Hematopoietic multipotent progenitor cell treated with erythropoietin and hydrocortisone succinate and interleukin-3 and kit ligand, for 6 days (in vitro differentiated cells): ENCODE data around the gene CIAO3.

Source experiments
- DNase-seq: peaks from one replicate; pipeline ENCODE4 v3.0.0-alpha.2; 2015

The CIAO3 gene

DNA sequence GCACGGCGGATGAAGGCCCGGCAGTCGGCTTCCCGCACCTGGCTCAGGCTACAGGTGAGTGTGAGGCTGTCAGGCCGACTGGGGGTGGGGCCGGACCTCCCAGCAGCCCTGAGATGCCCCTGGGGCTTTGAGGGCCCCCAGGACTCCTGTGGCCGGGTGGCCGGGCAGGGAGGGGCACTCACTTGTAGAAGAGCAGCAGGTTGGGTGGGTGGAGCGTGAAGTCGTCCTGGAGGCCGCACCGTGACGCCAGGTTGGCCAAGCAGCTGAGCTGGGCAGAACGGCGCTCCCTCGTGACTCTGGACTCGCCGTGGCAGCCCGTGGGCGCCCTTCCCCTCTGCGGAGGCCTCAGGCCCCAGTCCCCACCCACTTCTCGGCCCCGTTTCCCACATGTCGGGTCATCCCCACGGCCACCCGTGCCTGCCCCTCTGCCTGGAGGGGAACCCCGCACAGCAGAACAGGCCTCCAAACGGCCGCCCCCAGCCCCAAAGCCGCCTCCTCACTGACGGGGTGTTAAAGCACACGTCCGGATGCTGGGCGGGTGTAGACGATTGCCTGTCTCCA lies 34.5 kb upstream of the CIAO3 start:
- no peak for DNase-seq

DNA sequence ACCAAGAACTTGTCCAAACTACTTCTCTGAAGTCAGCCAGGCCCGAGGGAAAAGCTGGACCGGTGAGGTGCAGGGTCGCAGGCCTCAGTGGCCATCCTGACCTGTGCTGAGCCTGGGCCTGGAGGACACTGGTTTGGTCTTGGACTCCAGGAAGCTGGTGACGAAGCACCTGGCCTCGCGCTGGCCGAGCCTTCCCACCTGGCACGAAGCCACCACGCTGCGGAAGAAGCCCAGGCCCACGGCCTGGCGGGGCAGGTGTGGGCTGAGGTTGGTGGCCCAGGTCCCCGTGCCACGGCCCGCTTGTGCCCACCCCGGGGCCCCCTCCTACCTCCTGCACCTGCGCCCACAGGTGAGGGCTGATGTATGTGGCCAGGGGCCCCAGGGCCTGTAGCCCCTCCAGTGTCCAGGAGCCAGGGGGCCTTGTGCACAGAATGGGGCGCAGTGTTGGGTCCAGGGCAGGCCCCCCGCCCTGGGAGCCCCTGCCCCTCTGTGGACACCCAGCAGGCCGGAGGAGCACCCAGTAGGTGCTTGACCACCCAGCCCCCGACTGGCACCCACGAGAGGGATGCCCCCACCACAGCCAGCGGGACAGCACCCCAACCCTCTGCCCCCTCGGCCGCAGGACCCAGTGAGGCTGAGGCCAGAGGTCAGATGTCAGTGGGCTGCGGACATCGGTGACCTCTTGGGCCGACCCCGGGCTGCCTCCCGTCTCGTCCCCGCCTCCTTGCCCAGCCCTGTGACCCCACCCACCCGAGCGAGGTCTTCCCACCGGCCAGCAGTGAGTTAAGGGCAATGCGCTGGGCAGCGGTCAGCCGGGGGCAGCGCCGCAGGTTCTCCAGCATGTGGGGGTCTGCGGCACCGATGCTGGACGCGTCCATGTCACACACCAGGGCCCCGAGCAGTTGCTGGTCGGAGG lies 33.5 kb upstream of the CIAO3 start:
- DNase-seq: no peak

DNA sequence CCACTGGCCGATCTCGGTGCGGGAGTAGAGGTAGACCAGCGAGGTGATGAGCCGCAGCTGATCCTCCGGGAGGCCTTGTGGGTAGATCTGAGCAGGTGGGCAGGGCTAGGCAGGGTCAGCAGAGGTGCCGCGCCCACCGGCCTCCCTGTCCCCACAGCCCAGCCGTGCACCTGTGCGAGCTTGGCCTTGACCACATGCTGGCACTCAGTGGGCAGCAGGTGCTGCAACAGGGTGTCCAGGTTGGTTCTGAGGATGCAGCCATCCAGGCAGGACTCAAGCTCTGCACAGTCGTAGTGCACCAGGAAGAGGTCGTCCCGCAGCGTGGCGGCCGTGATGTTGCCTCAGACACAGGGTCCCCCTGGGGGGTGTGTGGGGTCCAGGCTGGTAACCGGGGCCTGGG lies 32.2 kb upstream of the CIAO3 start:
- no peak for DNase-seq

DNA sequence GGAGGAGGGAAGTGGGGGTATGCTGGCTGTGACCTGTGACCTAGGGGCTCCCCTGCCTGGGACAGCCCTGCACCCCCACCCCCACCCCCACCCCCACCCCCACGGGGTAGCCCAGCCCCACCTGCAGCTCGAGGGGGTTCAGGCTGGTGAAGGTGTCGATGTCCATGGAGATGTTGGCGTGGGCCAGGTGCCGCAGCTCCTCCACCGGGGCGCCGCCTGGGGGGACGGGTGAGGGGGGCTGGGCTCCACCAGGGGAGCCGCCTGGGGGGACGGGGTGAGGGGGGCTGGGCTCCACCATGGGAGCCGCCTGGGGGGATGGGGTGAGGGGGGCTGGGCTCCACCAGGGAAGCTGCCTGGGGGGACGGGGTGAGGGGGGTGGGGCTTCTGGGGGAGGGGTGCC lies 29.6 kb upstream of the CIAO3 start:
- no peak for DNase-seq

DNA sequence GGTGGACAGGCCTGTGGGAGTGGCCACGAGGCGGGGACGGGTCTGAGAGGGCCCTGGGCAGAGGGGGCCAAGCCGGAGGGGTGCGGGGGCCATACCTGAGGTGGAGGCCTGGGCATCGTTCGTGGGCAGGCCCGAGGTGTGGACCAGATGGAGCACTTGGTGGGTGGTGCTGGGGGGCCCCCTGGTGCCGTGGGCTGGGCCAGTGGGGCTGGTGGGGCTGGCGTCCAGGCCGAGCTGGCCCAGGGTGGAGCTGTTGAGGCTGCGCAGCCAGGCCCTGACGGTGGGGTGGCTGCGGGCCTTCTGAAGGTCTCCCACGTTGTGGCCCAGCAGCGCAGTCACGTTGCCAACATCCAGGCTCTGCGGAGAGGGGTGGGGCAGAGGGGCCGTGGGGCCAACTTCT lies 29.1 kb upstream of the CIAO3 start:
- DNase-seq: no peak

DNA sequence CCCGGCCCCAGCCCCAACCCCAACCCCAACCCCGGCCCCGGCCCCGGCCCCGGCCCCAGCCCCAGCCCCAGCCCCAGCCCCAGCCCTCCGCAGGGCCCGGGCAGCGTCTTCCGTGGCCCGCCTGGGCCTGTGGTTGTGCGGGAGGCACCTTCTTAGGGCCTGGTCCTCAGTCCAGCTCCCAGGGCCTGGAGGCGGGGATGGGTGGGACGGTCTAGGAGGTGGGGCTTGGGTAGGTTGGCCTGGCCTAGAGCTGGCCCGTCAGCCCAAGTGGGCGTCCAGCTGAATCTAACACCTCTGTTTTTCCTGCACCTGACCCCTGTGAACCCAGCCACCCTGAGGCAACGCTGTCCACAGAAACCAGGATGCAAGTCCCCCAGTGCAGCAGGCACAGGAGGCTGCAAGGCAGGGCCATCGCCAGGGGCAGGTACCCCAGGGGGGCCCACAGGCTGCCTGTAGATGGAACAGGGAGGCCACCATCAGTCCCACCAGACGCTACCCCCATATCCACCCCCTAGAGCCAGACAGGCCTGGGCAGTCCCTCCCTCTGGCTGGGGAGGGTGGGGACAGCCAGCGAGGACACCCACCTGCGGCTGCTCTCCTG lies 28.5 kb upstream of the CIAO3 start:
- DNase-seq: no peak

DNA sequence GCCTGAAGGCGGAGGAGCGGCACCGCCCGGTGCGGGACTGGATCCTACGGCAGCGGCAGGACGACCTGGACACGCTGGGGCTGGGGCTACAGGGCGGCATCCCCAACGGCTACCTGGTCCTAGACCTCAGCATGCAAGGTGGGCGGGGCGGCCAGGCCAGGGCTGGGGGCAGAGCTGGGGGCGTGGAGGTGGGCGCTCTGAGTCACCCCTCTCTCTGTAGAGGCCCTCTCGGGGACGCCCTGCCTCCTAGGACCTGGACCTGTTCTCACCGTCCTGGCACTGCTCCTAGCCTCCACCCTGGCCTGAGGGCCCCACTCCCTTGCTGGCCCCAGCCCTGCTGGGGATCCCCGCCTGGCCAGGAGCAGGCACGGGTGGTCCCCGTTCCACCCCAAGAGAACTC lies 27.6 kb upstream of the CIAO3 start:
- DNase-seq: no peak

DNA sequence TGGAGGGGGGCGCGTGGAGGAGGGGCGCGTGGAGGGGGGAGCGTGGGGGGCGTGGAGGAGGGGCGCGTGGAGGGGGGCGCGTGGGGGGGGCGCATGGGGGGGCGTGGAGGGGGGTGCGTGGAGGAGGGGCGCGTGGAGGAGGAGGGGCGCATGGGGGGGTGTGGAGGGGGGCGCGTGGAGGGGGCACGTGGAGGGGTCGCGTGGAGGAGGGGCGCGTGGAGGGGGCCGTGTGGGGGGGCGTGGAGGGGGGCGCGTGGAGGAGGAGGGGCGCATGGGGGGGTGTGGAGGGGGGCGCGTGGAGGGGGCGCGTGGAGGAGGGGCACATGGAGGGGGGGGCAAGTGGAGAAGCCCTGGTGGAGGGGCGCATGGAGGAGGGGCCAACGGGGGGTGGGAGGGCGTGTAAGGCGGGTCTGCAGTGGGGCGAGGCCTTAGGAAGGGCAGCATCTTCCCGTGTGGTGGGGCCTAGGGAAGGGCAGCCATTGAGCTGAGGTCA lies 27.0 kb upstream of the CIAO3 start:
- no peak for DNase-seq

DNA sequence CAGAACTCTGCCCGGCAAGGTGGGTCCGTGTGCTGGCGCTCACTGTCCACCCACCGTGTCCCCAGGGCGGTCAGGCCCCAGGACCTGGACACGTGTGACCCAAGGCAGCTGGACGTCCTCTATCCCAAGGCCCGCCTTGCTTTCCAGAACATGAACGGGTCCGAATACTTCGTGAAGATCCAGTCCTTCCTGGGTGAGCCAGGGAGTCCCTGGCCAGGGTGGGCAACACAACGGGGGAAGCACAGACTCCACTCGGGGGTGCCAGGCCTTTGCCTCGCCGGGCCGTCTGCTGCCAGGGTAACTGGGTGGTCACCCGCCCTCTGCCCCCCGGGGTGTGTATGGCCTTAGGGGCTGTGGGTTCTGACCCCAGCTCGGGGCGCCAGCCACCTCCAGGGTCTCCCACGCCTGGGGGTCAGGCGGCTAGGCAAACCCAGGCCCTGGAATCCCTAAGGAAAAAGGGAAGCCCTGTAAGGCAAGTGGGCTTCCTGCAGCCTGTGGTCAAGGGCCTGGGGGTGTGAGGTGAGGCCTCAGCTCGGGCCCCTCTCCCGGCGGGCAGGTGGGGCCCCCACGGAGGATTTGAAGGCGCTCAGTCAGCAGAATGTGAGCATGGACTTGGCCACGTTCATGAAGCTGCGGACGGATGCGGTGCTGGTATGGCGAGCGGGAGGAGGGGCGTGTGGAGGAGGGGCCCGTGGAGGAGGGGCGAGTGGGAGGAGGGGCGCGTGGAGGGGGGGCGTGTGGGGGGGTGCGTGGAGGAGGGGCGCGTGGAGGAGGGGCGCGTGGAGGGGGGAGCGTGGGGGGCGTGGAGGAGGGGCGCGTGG lies 26.2 kb upstream of the CIAO3 start:
- DNase-seq: no peak

DNA sequence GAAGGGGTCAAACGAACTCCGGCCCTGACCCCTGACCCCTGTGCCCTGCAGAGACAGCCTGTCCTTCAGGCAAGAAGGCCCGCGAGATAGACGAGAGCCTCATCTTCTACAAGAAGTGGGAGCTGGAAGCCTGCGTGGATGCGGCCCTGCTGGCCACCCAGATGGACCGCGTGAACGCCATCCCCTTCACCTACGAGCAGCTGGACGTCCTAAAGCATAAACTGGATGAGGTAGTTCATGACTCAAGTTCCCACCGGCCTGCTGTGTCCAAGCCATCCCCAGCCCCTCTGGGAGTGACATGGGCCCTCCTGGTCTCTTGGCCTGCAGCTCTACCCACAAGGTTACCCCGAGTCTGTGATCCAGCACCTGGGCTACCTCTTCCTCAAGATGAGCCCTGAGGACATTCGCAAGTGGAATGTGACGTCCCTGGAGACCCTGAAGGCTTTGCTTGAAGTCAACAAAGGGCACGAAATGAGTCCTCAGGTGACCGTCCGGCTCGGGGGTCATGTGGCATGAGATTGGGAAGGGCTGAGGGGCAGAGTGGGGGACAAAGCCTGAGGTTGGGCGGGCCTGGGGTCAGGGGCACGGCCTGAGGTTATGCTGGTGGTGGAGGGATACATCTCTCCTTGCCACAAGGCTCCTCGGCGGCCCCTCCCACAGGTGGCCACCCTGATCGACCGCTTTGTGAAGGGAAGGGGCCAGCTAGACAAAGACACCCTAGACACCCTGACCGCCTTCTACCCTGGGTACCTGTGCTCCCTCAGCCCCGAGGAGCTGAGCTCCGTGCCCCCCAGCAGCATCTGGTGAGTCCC lies 25.4 kb upstream of the CIAO3 start:
- DNase-seq: no peak

DNA sequence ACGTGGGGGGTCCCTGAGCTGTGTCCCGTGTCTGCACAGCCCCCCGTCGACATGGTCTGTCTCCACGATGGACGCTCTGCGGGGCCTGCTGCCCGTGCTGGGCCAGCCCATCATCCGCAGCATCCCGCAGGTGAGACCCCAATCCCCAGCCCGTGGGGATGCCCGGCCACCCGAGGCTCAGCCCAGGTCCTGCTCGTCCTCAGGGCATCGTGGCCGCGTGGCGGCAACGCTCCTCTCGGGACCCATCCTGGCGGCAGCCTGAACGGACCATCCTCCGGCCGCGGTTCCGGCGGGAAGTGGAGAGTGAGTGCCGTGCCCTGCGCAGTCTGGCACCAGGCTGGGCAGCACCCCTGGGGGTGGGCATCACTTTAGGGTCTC lies 24.7 kb upstream of the CIAO3 start:
- no peak for DNase-seq

DNA sequence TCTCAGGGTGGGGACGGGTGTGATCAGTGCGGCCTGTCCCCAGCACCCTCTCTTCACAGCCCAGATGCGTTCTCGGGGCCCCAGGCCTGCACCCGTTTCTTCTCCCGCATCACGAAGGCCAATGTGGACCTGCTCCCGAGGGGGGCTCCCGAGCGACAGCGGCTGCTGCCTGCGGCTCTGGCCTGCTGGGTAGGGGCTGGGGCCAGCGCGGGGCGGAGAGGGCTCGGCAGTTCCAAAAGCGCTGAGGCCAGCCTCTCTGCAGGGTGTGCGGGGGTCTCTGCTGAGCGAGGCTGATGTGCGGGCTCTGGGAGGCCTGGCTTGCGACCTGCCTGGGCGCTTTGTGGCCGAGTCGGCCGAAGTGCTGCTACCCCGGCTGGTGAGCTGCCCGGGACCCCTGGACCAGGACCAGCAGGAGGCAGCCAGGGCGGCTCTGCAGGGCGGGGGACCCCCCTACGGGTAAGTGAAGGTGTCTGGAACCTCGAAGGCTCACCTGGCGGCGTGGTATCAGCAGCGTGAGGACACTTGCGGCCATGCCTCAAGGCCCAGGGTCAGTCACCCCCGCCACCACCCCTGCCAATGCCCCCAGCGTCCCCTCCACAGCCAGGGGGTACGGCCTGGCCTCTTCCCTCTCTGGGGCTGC lies 24.2 kb upstream of the CIAO3 start:
- DNase-seq: no peak

DNA sequence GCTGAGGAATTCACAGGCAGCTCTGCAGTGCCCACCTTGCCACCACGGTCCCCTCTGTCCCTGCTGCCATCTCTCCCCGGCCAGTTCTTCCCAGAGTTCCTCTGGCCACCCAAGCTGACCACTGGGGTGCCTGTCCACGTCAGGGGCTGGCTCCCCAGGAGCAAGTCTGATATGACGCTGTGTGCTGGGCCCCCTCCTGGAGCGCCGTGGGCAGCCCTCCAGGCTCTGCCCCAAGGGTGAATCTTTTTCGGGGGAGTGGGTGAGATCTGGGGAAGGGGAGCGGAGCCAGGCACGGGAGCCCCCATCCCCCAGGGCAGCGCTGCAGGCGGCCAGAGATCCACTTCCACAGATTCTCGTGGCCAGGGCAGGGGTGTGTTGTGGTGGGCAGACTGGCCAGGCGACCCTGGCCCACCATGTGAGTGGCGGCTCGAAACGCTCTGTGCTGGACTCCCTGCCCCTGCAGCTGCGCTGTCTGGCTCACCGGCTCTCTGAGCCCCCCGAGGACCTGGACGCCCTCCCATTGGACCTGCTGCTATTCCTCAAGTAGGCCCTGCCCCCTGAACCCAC lies 23.5 kb upstream of the CIAO3 start:
- DNase-seq: no peak

DNA sequence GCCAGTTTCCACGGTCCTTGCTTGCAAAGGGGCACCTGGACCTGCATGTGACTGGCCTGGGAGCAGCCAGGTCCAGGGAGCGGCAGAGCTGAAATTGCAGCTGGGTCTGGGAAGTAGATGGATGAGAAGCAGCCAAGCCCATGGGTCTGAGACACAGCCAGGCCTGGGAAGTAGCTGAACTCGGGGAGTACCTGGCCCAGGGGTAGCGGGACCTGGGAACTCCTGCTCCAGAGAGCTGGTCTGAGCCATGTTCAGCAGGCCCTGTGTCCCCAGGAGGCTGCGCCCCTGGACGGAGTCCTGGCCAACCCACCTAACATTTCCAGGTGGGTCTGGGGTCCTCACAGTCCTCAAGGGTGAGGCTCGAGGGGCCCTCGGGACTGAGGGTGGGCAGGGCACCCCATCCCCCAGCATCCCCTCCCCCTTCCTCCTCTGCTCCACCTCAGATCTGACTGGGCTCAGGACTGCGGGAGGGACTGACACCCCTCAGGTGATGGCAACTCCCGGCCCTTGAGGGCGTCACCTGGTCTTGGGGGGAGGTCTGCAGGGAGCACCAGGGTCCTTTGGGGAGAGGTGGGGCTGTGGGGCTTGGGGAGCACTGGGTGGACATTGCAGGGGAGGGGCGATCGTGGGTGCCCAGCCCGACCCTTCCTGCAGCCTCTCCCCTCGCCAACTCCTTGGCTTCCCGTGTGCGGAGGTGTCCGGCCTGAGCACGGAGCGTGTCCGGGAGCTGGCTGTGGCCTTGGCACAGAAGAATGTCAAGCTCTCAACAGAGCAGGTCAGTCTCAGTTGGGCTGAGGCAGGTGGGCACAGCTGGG lies 22.8 kb upstream of the CIAO3 start:
- no peak for DNase-seq

DNA sequence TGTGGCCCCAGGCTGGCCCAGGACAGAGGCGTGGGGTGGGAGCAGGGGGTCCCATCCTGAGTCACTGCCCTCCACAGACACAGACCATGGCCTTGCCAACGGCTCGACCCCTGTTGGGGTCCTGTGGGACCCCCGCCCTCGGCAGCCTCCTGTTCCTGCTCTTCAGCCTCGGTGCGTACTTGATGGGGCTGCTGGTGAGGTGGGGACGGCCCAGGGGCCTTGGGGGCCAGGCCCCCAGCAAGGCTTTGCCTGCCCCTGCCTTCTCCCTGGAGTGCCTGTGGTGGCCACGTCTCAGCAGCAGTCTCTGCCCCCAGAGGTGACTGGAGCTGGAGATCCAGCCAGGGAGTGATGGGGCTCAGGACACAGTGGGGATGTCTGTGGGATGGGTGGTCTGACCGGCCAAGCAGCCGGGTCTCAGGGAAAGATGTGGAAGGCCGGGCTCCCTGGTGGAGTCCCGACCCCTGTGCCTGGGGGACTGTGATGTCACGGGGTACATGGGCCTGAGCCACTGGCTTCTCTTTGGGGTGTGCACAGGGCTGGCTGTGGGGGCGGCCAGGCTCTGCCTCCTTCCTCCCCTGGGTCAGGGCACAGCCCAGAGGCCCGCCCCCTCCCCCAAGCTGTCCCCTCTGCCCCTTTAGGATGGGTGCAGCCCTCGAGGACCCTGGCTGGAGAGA lies 21.9 kb upstream of the CIAO3 start:
- DNase-seq: no peak

DNA sequence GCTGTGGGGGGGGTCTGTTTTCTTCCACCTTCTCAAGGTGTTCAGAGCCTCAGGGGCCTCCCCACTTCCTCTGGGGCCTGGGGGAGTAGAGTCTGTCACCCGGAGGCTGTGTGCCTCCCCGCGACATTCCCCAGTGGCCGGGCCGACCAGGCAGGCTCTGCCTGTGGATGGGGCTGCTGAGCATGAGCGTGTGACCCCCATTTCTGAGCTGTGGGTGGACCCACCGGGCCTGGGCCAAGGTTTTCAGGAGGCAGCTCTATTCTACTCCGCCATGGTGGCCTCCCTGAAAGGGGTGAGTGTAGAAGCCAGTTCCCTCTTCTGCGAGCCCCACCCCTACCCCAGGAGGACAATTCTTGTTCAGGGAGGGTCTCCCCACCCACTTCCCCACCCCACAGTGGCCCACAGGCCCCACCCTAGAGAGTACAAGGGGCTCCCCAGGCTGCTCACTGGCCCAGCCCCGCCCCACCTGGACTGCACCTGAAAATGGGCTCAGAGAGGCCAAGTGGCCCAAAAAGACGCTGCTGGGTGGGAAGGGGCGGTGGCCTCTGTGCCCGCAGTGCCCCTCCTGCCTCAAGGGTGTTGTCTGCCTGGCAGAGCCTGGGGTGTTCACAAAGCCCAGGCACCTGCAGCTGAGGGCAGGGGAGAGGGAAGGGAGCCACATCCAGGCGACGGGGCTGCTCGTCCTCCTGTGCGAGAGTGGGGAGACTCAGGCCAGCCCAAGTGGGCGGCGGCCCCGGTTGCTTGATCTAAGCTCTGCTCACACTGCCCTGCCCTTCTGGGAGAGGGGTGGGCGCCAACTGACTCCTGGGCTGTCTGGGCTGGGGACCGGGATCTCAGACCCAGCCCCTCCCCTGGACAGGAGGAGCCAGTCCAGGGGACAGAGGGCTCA lies 21.1 kb upstream of the CIAO3 start:
- DNase-seq: no peak

DNA sequence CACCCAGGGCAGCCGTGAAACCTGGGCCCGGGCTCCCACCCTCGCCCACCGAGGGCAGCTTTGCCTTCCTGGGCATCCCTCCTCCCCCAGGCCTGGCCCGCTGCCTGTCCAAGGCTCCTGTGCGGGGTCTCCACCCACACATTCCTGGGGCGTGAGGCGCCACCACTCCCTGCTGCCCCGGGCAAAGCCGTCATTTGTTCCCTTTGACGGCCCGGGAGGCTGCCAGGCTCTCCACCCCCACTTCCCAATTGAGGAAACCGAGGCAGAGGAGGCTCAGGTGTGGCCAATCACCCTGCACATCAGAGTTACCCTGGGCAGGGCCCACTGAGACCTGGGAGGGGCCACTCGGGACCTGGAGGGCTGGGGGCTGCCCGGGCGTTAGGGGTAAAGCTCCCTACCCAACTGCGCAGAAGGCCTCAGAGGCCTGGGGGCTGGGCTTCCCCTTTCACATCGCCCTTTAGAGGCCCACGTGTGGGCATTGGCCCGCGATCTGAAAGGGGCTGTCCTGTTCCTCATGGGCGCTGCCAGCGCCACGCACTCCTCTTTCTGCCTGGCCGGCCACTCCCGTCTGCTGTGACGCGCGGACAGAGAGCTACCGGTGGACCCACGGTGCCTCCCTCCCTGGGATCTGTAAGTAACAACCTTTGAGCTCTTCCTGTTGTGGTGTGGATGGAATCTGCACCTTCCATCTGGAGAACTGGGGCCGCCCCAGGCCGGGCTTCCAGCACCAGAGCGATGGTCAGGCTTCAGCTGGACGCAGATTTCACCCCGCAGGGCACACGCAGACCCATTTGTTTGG lies 19.9 kb upstream of the CIAO3 start, which contains the start of gene MSLN:
Gene MSLN (plus strand): TSS at position 190 of the 799 bp plus-strand sequence. CDS start 1,947 bp downstream, outside the sequence.
- DNase-seq: no peak

DNA sequence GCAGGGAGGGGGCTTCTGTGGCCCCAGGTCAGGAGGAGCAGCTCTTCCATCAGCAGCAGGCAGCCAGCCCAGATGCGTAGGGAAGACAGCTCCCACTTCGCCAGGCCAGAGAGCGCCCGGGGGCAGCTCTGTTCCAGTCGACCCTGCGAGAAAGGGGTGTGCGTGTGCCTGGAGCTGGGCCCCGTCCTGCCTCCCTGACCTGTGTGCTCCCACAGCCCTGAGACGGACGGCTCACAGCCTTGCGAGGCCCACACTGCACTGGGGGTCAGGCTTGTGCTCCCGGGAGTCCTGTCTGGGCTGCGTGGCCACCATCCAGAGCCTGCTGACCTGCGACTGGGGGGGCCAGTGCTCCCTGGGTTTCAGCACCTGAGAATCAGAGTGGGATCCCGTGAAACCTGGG lies 19.3 kb upstream of the CIAO3 start:
- no peak for DNase-seq
